RWPE2 (cell line): ENCODE data around the gene ITCH.
A peak's percentile ranks its signal among the peaks of the same experiment; 100 is the strongest.

Experiments used
- ATAC-seq: fragments of 200-7000 bp; cut with Tn5 transposase; 3 replicates; pipeline ENCODE4 v1.9.1; 2021; ENCODE audit warnings: low read depth
- DNase-seq: peaks from one replicate; pipeline ENCODE4 v3.0.0-alpha.2; 2020; ENCODE audit warnings: low spot score
- H3K27ac ChIP-seq: fragments of 450-650 bp; 2 replicates; pipeline ENCODE4 v1.5.1; 2017; ENCODE audit warnings: mild to moderate bottlenecking; ENCODE audit not compliant: poor library complexity, severe bottlenecking
- H3K27me3 ChIP-seq: fragments of 250-450 bp; sonication (Bioruptor Pico); 2 replicates; pipeline ENCODE4 v1.5.1; 2021; ENCODE audit warnings: mild to moderate bottlenecking, moderate library complexity; ENCODE audit not compliant: insufficient read depth, poor library complexity, severe bottlenecking
- H3K36me3 ChIP-seq: fragments of 250-450 bp; sonication (Bioruptor Pico); 2 replicates; pipeline ENCODE4 v1.5.1; 2020; ENCODE audit warnings: low read depth, mild to moderate bottlenecking, moderate library complexity
- H3K4me1 ChIP-seq: fragments of 250-450 bp; sonication (Bioruptor Pico); 2 replicates; pipeline ENCODE4 v1.5.1; 2021; ENCODE audit warnings: mild to moderate bottlenecking, moderate library complexity; ENCODE audit not compliant: insufficient read depth, poor library complexity, severe bottlenecking
- H3K4me3 ChIP-seq: fragments of 250-450 bp; sonication (Bioruptor Pico); 2 replicates; pipeline ENCODE4 v1.5.1; 2021; ENCODE audit warnings: mild to moderate bottlenecking, moderate library complexity; ENCODE audit not compliant: severe bottlenecking
- H3K9me3 ChIP-seq: fragments of 250-450 bp; sonication (Bioruptor Pico); 2 replicates; pipeline ENCODE4 v1.5.1; 2021; ENCODE audit warnings: mild to moderate bottlenecking, moderate library complexity; ENCODE audit not compliant: severe bottlenecking
- TF ChIP-seq, protein P1 (sequence below): fragments of 450-650 bp; IDR thresholded peaks from one replicate; pipeline ENCODE4 v1.5.1; 2017; ENCODE audit warnings: mild to moderate bottlenecking, moderate library complexity; ENCODE audit not compliant: poor library complexity, severe bottlenecking

Gene ITCH

DNA sequence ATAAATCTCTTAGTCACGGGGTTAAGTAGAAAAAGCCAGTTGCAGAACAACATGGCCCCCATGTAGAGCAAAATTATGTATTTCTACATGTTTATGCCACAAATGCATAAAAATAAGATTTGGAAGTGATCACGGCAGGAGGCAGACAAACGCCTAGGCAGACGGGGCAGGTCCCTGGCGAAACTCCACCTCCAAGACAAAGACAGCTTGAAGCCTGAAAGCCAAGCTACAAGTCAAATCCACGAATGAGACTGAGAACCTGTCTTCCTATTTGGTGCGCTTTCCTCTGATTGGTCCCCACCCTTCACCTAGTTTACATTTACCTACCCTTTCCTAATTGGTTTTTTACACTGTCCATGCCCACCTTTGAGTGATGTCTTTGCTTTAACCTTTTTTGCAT is 31.2 kb upstream of the ITCH start:
- Histone ChIP-seq H3K36me3 (no peaks in the 10 kb centered on the region), H3K27me3 (no peaks in the 10 kb centered on the region), H3K9me3 (no peaks in the 10 kb centered on the region), H3K4me1 (peaks cover 25% of the 10 kb centered on the region), H3K4me3 (no peak overlapping the region), H3K27ac (no peak overlapping the region)
- DNase-seq (no peak), ATAC-seq (no peak)
- TF ChIP-seq, protein P1, sequence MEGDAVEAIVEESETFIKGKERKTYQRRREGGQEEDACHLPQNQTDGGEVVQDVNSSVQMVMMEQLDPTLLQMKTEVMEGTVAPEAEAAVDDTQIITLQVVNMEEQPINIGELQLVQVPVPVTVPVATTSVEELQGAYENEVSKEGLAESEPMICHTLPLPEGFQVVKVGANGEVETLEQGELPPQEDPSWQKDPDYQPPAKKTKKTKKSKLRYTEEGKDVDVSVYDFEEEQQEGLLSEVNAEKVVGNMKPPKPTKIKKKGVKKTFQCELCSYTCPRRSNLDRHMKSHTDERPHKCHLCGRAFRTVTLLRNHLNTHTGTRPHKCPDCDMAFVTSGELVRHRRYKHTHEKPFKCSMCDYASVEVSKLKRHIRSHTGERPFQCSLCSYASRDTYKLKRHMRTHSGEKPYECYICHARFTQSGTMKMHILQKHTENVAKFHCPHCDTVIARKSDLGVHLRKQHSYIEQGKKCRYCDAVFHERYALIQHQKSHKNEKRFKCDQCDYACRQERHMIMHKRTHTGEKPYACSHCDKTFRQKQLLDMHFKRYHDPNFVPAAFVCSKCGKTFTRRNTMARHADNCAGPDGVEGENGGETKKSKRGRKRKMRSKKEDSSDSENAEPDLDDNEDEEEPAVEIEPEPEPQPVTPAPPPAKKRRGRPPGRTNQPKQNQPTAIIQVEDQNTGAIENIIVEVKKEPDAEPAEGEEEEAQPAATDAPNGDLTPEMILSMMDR = no peak

DNA sequence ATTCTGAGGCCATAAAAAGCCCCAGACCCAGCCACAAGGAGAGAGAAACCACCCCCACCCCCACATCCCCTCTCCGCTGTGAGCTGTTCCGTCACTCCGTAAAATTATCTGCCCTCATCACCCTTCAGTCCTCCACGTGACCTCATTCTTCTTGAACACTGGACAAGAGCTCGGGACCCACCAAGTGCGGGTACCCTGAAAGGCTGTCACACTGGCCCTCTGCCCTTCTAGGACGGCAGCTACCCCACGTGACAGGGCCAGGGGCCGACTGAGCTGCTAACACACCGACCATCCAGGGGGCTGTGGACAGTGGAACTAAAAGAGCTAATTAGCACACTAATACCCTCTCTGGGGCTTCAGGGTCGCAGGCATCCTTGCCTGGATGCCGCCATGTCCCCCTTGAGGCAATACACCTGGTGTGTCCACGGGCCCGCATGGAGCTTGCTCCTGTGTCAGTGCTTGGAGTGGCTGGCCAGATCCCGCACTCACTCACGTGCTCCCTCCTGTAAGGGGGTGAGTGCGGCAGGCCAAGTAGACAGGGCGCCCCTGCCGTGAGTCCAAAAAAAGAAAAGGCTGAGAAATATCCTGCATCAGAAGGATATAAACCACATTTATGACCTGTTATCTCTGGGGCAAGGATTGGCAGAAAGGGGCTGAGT is 30.7 kb upstream of the ITCH start:
- peaks cover 25% of the 10 kb centered on the region for H3K4me1 ChIP-seq
- ATAC-seq (no peak), DNase-seq (peak; percentile 85)
- no peaks in the 10 kb centered on the region for H3K9me3 ChIP-seq
- H3K27me3 ChIP-seq = no peaks in the 10 kb centered on the region
- H3K4me3 ChIP-seq = no peak overlapping the region
- no peak overlapping the region for H3K27ac ChIP-seq
- H3K36me3 ChIP-seq = no peaks in the 10 kb centered on the region
- TF ChIP-seq, protein P1 = no peak

DNA sequence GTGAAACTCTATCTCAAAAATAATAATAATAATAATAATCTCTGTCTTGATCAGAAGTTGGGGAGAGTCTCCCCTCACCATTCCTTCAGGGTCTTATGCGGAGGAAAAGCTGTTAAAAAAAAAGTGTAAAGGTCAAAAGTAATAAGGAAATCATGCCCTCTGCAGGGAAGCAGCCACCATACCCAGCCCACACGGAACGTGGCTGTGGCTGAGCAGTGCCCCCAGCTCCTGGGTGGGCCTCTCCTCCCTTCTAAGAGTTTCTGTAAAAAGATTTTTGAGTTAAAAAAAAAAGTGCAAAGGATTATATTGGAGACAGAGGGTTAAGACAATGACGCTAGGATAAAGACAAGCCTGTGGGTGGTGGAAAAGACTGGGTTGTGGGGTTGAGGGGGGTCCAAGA is 29.3 kb upstream of the ITCH start:
- Histone ChIP-seq H3K27ac (peak overlapping the region; percentile 95), H3K4me3 (no peak overlapping the region), H3K9me3 (no peaks in the 10 kb centered on the region), H3K27me3 (no peaks in the 10 kb centered on the region), H3K4me1 (peaks cover 27% of the 10 kb centered on the region), H3K36me3 (no peaks in the 10 kb centered on the region)
- DNase-seq (no peak), ATAC-seq (no peak)
- TF ChIP-seq, protein P1 = no peak

DNA sequence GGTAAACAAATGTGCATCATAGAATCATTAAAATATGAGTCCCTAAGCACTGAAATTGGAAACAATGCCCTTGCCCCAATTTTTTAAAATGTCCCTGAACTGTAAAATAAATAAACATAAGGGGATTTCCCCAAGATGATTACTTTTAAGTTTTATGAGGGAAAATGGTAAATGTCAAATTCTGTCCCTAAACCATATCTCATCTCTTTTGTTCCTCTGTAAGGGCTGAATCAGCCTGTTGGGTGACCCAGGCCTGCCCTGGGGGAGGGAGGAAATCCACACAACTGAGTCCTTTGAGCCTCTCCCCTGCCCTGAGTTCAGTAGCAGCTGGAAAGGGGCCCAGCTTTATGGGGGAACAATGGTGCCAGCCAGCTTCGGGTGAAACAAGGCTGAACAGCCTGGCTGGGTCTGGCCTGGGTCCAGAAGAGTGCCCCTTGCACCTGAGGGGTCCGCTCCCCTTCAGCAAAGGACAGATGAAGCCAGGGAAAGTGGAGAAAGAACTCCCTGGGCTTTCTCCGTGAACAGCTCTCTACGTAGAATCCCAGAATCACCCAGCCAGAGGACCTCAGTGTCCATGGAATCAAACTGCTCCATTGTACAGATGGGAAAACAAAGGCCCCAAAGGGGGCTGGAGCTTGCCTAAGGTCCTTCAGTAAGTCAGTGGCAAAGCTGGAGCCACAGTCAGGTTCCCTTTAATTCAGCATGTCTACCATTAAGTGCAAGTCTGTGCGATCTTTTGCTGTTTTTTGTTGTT is 28.2 kb upstream of the ITCH start:
- no peaks in the 10 kb centered on the region for H3K36me3 ChIP-seq
- peak; percentile 37 for ATAC-seq
- no peaks in the 10 kb centered on the region for H3K9me3 ChIP-seq
- DNase-seq = peak; percentile 83
- peak overlapping the region; percentile 95 for H3K27ac ChIP-seq
- H3K27me3 ChIP-seq = no peaks in the 10 kb centered on the region
- no peak overlapping the region for H3K4me3 ChIP-seq
- peaks cover 27% of the 10 kb centered on the region for H3K4me1 ChIP-seq
- TF ChIP-seq, protein P1 = no peak

DNA sequence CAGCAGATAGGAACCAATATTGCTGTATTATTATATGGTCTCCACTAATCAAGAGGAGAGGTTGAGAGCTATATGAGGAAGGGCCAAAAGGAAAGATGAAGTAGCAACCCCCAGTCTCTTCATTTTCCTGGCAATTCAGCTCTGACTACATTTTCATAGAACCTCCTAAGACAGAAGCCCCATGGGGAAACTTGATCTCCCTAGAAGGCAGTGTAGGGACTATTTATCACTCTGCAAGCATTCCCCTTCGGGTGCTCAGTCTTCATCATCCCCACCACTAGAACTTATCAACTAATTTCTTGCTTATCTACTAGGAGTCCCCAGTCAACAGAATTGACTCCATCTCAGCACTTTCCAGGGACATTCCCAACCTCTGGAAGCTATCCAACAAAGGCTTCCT is 25.5 kb upstream of the ITCH start:
- Histone ChIP-seq H3K27ac (peak overlapping the region; percentile 95), H3K9me3 (no peaks in the 10 kb centered on the region), H3K27me3 (no peaks in the 10 kb centered on the region), H3K36me3 (no peaks in the 10 kb centered on the region), H3K4me3 (no peak overlapping the region), H3K4me1 (peaks cover 43% of the 10 kb centered on the region)
- DNase-seq = no peak
- TF ChIP-seq, protein P1 = no peak
- no peak for ATAC-seq
